Measurements from ENCODE around the gene HMGCLL1. TPM values are rescaled to one million over a fixed set of nuclear protein-coding genes. Genes with fewer than 3 reads are reported as not detected.

Gene HMGCLL1
- total RNA-seq, 1 donor: not detected

DNA sequence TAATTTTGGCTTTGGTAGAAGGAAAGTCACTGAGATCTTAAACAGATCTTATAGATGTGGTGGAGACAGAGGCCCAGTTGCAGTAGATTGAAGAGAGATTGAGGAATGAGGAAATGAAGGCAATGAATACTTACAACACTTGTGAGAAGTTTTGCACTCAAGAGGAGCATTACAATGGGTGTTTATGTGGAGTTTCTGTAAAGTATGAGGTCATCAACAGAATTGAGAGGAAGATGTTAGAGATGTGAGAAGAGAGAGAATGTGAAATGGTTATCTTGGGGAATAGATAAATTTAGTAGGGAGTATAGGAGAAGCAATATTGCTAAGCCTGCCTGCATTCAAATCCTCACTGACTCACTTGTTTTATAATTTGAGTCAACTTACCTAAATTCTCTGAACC lies 168.3 kb downstream of the HMGCLL1 start:
- no peak for DNase-seq (ENCODE audit: low read depth)
- no peak overlapping the region for H3K4me3 ChIP-seq (ENCODE audit: low read depth, low read length)
- TF ChIP-seq, protein P1, sequence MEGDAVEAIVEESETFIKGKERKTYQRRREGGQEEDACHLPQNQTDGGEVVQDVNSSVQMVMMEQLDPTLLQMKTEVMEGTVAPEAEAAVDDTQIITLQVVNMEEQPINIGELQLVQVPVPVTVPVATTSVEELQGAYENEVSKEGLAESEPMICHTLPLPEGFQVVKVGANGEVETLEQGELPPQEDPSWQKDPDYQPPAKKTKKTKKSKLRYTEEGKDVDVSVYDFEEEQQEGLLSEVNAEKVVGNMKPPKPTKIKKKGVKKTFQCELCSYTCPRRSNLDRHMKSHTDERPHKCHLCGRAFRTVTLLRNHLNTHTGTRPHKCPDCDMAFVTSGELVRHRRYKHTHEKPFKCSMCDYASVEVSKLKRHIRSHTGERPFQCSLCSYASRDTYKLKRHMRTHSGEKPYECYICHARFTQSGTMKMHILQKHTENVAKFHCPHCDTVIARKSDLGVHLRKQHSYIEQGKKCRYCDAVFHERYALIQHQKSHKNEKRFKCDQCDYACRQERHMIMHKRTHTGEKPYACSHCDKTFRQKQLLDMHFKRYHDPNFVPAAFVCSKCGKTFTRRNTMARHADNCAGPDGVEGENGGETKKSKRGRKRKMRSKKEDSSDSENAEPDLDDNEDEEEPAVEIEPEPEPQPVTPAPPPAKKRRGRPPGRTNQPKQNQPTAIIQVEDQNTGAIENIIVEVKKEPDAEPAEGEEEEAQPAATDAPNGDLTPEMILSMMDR (IDR thresholded peaks at IDR 0.05; ENCODE audit: insufficient read depth, low read length): no peak

DNA sequence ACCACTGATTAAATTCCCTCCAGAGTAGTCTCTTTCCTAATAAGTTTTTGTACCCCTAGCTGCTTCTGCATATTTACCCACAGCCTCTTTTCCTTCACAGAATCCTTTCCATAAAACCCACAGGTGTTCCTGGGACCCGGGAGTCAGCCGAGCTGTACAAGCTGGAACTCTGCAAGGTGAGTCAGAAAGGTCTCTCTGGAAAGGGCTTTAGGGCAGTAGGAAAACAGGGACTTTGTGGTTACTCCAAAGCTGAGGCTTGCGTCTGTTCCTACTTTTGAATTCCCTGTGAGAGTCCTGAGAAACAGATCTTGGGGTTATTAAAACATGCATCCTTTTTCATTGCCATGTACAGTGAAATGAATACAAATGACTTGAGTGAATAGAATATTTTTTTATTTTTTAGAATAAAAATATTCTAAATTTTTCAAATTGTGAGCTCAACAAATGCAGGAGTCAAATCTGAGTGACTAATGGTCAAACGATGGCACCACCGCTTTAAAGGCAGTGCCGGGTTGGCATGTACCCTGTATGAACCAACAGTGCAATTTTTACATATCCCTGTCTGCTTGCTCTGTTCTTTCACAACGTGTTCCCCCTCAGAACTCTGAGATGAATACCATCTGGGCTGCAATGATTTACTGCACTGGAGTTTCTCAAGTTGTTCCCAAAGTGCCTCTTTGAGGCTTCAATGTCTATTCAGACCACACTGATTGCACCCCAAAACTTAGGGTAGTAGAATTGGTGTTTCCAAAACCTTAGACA lies 173.3 kb downstream of the HMGCLL1 start:
- no peak overlapping the region for H3K4me3 ChIP-seq (ENCODE audit: low read depth, low read length)
- TF ChIP-seq, protein P1 (IDR thresholded peaks at IDR 0.05; ENCODE audit: insufficient read depth, low read length): no peak
- DNase-seq (ENCODE audit: low read depth): no peak

DNA sequence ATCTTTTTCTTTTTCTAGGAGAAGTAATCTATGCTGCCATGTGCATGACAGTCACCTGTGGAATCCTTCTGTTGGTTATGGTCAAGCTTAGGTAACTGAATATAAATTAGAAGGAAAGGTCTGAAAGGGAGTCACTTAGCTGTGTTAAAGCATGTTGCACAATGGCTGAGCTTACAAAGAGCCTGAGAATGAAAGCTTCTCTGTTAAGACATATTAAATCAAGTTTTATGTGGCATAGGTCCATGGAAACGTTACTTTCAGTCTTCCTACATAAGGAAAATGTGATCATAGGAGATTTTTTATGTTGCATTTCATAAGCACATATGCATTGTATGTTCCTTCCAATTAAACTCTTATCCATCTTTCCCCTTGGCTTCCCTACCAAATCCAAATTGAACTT lies 179.6 kb downstream of the HMGCLL1 start:
- no peak overlapping the region for H3K4me3 ChIP-seq (ENCODE audit: low read depth, low read length)
- TF ChIP-seq, protein P1 (IDR thresholded peaks at IDR 0.05; ENCODE audit: insufficient read depth, low read length): no peak
- DNase-seq (ENCODE audit: low read depth): no peak

DNA sequence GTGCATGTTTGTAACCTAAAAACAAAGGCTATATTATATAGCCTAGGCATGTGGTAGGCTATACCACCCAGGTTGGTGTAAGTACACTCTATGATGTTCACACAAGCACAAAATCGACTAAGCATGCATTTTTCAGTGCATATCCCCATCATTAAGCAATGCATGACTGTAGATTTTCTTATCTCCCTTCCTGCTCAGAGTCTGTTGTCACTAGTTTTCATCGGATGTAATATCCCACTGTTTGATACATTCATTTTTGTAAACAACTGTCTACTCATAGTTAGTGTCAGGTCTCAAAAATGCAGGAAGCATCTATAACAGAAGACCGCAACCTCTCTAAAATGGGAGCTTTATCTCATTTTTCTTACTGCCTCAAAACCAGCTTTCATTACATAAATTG lies 181.0 kb downstream of the HMGCLL1 start:
- DNase-seq (ENCODE audit: low read depth): no peak
- TF ChIP-seq, protein P1 (IDR thresholded peaks at IDR 0.05; ENCODE audit: insufficient read depth, low read length): no peak
- H3K4me3 ChIP-seq (ENCODE audit: low read depth, low read length): no peak overlapping the region

DNA sequence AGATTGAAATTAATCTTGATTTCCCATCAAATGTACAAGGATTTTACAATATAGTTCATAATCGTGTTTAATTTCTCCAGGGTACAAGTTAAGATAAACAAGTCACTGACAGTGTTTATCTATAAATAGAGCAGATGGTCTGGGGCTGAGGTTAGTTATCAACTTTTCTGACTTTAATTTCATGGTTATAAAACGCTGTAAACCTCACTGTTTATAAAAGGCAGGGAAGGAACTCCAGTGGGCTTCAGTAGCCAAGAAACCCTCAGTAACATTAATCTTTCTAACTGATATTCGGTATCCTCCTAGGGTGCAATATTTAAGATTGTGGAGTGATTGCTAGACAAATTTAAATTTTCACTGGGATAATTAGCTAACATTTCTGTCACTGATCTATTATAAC lies 183.1 kb downstream of the HMGCLL1 start:
- H3K4me3 ChIP-seq (ENCODE audit: low read depth, low read length): no peak overlapping the region
- TF ChIP-seq, protein P1 (IDR thresholded peaks at IDR 0.05; ENCODE audit: insufficient read depth, low read length): no peak
- DNase-seq (ENCODE audit: low read depth): no peak

DNA sequence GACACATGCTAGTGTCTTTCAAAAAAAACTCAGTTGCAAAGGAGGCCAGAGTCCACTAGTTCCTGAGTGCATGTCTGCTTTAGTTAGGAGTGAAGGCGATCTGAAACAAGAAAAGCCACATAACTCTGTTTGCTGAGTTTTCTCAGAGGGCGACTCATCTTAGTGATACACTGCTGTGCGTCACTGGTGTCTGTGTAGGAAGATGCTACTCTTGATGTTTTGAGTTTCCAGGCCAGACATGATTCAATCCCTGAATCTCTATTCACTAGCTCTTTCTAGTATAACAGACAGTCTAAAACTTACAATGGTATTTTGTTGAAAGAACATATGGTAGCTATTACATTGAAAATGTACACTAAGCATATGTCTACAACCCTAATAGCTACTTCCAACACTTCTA lies 190.8 kb downstream of the HMGCLL1 start:
- TF ChIP-seq, protein P1 (IDR thresholded peaks at IDR 0.05; ENCODE audit: insufficient read depth, low read length): no peak
- DNase-seq (ENCODE audit: low read depth): no peak
- no peak overlapping the region for H3K4me3 ChIP-seq (ENCODE audit: low read depth, low read length)

All from fibroblast of the aortic adventitia (primary cell).